ENCODE measurements around the gene SDC4. TPM values are rescaled to one million over a fixed set of nuclear protein-coding genes. Genes with fewer than 3 reads are reported as not detected.

Gene SDC4
- total RNA-seq, 2 donors from 2014 or later, result 70.9 to 146 TPM

DNA sequence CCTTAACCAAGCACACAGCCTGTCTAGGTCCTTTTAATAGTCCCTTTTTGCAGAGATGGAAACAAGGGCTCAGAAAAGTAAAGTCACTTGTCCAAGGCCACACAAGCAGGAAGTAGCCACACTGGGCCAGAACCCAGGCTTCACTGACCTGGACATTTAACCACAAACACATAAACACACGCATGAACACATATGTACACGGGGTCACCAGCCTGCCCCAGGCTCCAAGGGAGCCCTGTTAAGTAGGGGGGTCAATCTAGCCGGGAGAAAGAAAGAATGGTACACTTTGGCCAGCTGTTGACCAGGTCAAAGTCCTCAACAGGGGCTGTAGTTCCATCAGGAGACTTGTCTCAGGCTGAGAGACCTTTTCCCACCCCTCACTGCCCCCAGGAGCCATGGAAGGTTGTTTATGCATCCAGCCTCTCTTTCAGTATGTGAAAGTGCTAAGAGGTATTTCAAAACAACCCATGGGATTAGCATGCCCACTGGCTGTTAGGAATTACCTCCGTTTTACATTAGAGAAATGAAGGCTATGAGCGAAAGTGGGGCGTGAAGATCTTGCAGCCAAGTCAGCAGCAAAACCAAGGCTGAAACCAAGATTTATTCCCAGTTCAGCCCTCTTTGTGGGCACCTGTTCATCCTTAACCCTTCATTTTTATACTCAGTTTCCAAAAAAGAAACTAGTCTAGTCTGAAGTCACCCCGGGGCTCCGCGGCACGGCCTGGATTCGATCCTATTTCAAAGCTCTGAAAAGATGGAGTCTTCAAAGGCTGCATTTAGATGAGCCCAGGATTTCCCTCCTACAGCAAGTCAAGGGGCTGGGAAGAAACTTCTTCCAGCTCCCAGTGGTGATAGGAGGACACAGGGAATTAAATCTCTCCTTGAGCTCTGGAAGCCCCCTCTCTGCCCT is 9.8 kb downstream of the SDC4 start:
- DNase-seq, result no peak
- peak overlapping the region; percentile 1 to 100 for H3K9ac ChIP-seq (ENCODE audit: low read depth in 2 of 2, low read length in 2 of 2)
- H3K27me3 ChIP-seq, result no peaks in the 10 kb centered on the region
- TF ChIP-seq CTCF (IDR thresholded peaks at IDR 0.05), result no peak
- no peaks in the 10 kb centered on the region for H3K36me3 ChIP-seq
- peak overlapping the region; percentile 72 for H3K27ac ChIP-seq
- peaks cover 45% of the 10 kb centered on the region for H3K4me1 ChIP-seq
- H3K4me3 ChIP-seq, result no peak overlapping the region
- H3K9me3 ChIP-seq, result no peaks in the 10 kb centered on the region
- intact Hi-C loops (cut with DNase I), result no loop called here

DNA sequence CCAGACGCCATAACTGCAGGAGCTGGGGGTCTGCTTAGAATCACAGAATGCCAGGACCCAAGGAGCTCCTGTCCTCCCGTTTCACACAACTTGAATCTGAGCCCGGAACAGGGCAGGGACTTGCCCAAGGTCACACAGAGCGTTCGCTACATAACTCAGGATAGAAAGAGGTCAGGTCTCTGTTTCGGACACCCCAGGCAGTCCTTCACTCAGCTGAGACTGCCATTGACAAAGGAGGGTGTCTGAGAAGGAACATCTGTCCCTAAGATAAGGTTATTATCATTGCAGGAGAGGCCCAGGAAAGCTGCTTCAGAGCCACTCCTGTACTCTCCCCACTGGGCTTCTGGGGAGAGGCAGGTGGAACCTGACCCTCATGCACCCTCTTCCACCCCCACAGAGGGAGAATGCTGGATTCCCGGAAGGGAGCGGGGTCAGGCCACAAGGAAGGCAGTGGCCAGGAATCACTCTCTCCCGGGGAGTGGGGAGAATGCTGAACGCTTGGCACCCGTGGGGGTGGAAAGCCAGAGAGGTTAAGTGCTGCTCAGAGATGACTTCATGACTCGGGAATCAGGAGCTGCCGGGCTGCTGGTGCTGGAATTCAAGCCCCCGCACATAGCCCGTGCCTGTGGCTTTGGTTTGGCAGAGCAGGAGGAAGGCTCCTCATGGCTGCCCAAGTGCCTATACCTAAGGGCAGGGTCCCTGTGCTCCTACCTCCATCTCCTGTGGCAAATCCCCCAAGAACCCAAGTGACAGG is 10.7 kb downstream of the SDC4 start:
- TF ChIP-seq CTCF (IDR thresholded peaks at IDR 0.05), result no peak
- peaks cover 45% of the 10 kb centered on the region for H3K4me1 ChIP-seq
- no peaks in the 10 kb centered on the region for H3K27me3 ChIP-seq
- H3K9ac ChIP-seq (ENCODE audit: low read depth in 2 of 2, low read length in 2 of 2), result peak overlapping the region in 1 of 2 donors; percentile 100
- H3K4me3 ChIP-seq, result no peak overlapping the region
- peak; percentile 54 for DNase-seq
- H3K36me3 ChIP-seq, result peaks cover 3% of the 10 kb centered on the region
- intact Hi-C loops (cut with DNase I), result no loop called here
- peak overlapping the region; percentile 72 for H3K27ac ChIP-seq
- no peaks in the 10 kb centered on the region for H3K9me3 ChIP-seq

GRCh38 chr20:45336530-45337366 is 11.5 kb downstream of the SDC4 start:
- Histone ChIP-seq H3K27me3 (no peaks in the 10 kb centered on the region), H3K27ac (peak overlapping the region; percentile 72), H3K9ac (ENCODE audit: low read depth in 2 of 2, low read length in 2 of 2) (peak overlapping the region in 1 of 2 donors; percentile 100), H3K9me3 (no peaks in the 10 kb centered on the region), H3K4me3 (no peak overlapping the region), H3K36me3 (peaks cover 7% of the 10 kb centered on the region), H3K4me1 (peaks cover 41% of the 10 kb centered on the region)
- intact Hi-C loops (cut with DNase I), result no loop called here
- no peak for TF ChIP-seq CTCF (IDR thresholded peaks at IDR 0.05)
- peak; percentile 71 for DNase-seq

- Histone ChIP-seq H3K27me3 (no peaks in the 10 kb centered on the region), H3K4me3 (no peak overlapping the region), H3K27ac (no peak overlapping the region), H3K36me3 (peaks cover 22% of the 10 kb centered on the region), H3K4me1 (no peaks in the 10 kb centered on the region), H3K9me3 (no peaks in the 10 kb centered on the region), H3K9ac (ENCODE audit: low read depth in 2 of 2, low read length in 2 of 2) (no peak overlapping the region)
- intact Hi-C loops (cut with DNase I), result no loop called here
- TF ChIP-seq CTCF (IDR thresholded peaks at IDR 0.05), result no peak
- DNase-seq, result no peak
These were observed 17.7 kb downstream of the SDC4 start for GRCh38 chr20:45330476-45330875.

All from colonic mucosa (tissue), 4 donors.